ENCODE measurements around the gene KCNJ5. TPM values are rescaled to one million over a fixed set of nuclear protein-coding genes. Genes with fewer than 3 reads are reported as not detected.

KCNJ5 gene
- polyA plus RNA-seq, 1 donor (not counting 4 experiments of a cell fraction or from before 2014, with no cell fraction given) = 0.59 TPM

DNA sequence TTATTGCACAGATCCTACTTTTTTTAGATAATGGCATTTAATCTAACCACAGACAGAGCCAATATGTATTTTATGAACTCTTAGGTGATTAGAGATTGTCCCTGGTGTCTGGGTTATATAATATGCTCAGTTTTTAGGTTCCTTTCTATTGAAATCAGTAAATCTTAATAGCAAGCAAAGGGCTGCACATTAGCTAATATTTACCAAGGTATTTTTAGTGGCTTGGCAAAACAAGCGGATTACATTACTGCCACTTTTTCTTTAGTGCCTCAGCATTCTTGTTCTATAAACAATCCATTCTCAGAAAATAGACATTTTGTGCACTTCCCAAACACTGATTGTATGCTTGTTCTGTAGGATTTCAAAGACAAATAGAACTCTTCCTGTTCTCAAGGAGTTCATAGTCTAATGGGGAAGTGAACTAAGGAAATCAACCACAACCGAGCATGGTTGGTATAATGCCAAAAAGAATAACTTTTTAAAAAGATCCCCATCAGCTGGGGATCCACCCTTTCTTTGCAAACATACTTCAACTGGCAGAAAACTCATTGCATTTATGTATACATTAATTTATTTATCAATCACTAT lies 47.9 kb upstream of the KCNJ5 start:
- H3K9me1 ChIP-seq (ENCODE audit: control insufficient read depth, extremely low read depth, insufficient read depth, low read length) = no peaks in the 10 kb centered on the region
- no peak overlapping the region for H3K9ac ChIP-seq (ENCODE audit: control insufficient read depth, extremely low read depth, insufficient read depth, low read length)
- no peaks in the 10 kb centered on the region for H3K4me1 ChIP-seq (ENCODE audit: control insufficient read depth, extremely low read depth, insufficient read depth, low read length)
- no peaks in the 10 kb centered on the region for H3K36me3 ChIP-seq (ENCODE audit: control insufficient read depth in 2 of 2, extremely low read depth in 1 of 2, insufficient read depth in 2 of 2, low read length in 2 of 2)
- DNase-seq (ENCODE audit: low read depth, low spot score) (no peak), FAIRE-seq (no peak)
- H2AFZ ChIP-seq (ENCODE audit: control insufficient read depth, low read length) = no peak overlapping the region
- TF ChIP-seq, protein P1, sequence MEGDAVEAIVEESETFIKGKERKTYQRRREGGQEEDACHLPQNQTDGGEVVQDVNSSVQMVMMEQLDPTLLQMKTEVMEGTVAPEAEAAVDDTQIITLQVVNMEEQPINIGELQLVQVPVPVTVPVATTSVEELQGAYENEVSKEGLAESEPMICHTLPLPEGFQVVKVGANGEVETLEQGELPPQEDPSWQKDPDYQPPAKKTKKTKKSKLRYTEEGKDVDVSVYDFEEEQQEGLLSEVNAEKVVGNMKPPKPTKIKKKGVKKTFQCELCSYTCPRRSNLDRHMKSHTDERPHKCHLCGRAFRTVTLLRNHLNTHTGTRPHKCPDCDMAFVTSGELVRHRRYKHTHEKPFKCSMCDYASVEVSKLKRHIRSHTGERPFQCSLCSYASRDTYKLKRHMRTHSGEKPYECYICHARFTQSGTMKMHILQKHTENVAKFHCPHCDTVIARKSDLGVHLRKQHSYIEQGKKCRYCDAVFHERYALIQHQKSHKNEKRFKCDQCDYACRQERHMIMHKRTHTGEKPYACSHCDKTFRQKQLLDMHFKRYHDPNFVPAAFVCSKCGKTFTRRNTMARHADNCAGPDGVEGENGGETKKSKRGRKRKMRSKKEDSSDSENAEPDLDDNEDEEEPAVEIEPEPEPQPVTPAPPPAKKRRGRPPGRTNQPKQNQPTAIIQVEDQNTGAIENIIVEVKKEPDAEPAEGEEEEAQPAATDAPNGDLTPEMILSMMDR (optimal IDR thresholded peaks at IDR 0.05 in 1 of 3, IDR thresholded peaks at IDR 0.05 in 1 of 3, conservative IDR thresholded peaks at IDR 0.05 in 1 of 3; ENCODE audit: extremely low read depth in 1 of 3, insufficient read depth in 2 of 3, low read length in 3 of 3) = no peak
- no peak for TF ChIP-seq EZH2 (IDR thresholded peaks at IDR 0.05; ENCODE audit: low read length)
- no peak overlapping the region for H3K27ac ChIP-seq (ENCODE audit: control insufficient read depth, insufficient read depth, low read length)
- H3K9me3 ChIP-seq (ENCODE audit: control insufficient read depth, low read depth, low read length) = no peaks in the 10 kb centered on the region
- H3K4me2 ChIP-seq (ENCODE audit: control insufficient read depth, extremely low read depth, insufficient read depth, low read depth, low read length) = no peak overlapping the region
- dilution Hi-C loops (cut with MboI; ENCODE audit: extremely low pct_ligation_motif_present, low sequenced_read_pairs) = no loop called here
- no peaks in the 10 kb centered on the region for H3K79me2 ChIP-seq (ENCODE audit: control insufficient read depth, insufficient read depth, low read length)
- H3K27me3 ChIP-seq (ENCODE audit: control insufficient read depth, extremely low read depth, insufficient read depth, low read length) = no peaks in the 10 kb centered on the region
- no peaks in the 10 kb centered on the region for H4K20me1 ChIP-seq (ENCODE audit: control insufficient read depth, extremely low read depth, insufficient read depth, low read length)
- no peak overlapping the region for H3K4me3 ChIP-seq (ENCODE audit: control insufficient read depth in 2 of 3, extremely low read depth in 1 of 3, insufficient read depth in 2 of 3, low read depth in 1 of 3, low read length in 3 of 3)

GRCh38 chr11:128845334-128845780 lies 45.8 kb upstream of the KCNJ5 start:
- H3K79me2 ChIP-seq (ENCODE audit: control insufficient read depth, insufficient read depth, low read length) = no peaks in the 10 kb centered on the region
- no peaks in the 10 kb centered on the region for H3K27me3 ChIP-seq (ENCODE audit: control insufficient read depth, extremely low read depth, insufficient read depth, low read length)
- no peaks in the 10 kb centered on the region for H4K20me1 ChIP-seq (ENCODE audit: control insufficient read depth, extremely low read depth, insufficient read depth, low read length)
- H3K4me2 ChIP-seq (ENCODE audit: control insufficient read depth, extremely low read depth, insufficient read depth, low read depth, low read length) = no peak overlapping the region
- no peaks in the 10 kb centered on the region for H3K9me1 ChIP-seq (ENCODE audit: control insufficient read depth, extremely low read depth, insufficient read depth, low read length)
- no peak overlapping the region for H3K4me3 ChIP-seq (ENCODE audit: control insufficient read depth in 2 of 3, extremely low read depth in 1 of 3, insufficient read depth in 2 of 3, low read depth in 1 of 3, low read length in 3 of 3)
- no peak for TF ChIP-seq EZH2 (IDR thresholded peaks at IDR 0.05; ENCODE audit: low read length)
- TF ChIP-seq, protein P1 (optimal IDR thresholded peaks at IDR 0.05 in 1 of 3, IDR thresholded peaks at IDR 0.05 in 1 of 3, conservative IDR thresholded peaks at IDR 0.05 in 1 of 3; ENCODE audit: extremely low read depth in 1 of 3, insufficient read depth in 2 of 3, low read length in 3 of 3) = no peak
- DNase-seq (ENCODE audit: low read depth, low spot score) (no peak), FAIRE-seq (no peak)
- no peaks in the 10 kb centered on the region for H3K36me3 ChIP-seq (ENCODE audit: control insufficient read depth in 2 of 2, extremely low read depth in 1 of 2, insufficient read depth in 2 of 2, low read length in 2 of 2)
- dilution Hi-C loops (cut with MboI; ENCODE audit: extremely low pct_ligation_motif_present, low sequenced_read_pairs) = no loop called here
- no peak overlapping the region for H2AFZ ChIP-seq (ENCODE audit: control insufficient read depth, low read length)
- H3K9me3 ChIP-seq (ENCODE audit: control insufficient read depth, low read depth, low read length) = no peaks in the 10 kb centered on the region
- no peaks in the 10 kb centered on the region for H3K4me1 ChIP-seq (ENCODE audit: control insufficient read depth, extremely low read depth, insufficient read depth, low read length)
- no peak overlapping the region for H3K9ac ChIP-seq (ENCODE audit: control insufficient read depth, extremely low read depth, insufficient read depth, low read length)
- H3K27ac ChIP-seq (ENCODE audit: control insufficient read depth, insufficient read depth, low read length) = no peak overlapping the region
